ENCODE data around the gene ADAD2.
"Not testable (repeated sequence)": the region's sequence is repeated elsewhere in the genome, so short reads cannot be mapped to it uniquely, and the experiment has no call there.

ADAD2 gene

DNA sequence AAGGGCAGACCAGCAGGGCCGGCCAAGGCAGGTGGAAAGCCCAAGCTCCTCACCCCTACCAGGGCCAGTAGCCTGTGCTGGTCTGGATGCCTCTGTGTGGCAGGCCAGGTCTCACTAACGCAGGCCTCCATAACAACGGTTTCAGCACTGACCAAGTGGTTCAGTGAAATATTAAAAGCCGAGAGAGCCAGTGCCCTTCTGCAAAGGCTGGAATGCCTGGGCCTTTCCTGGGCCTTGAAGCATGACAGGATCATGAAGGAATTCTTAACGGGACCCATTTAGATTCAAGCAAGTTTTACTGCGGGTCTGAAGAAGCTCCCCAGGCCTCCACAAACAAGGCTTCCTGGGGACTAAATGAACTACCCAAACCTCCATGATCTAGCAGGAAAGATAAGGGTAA lies 16.3 kb downstream of the ADAD2 start:
- Histone ChIP-seq H3K4me3 (ENCODE audit: insufficient read depth, low read depth, low read length) (no peak overlapping the region), H3K27ac (ENCODE audit: insufficient read depth, low read depth, low read length, poor library complexity, severe bottlenecking) (no peak overlapping the region), H3K4me1 (ENCODE audit: control insufficient read depth, insufficient read depth, low read length) (no peaks in the 10 kb centered on the region), H3K27me3 (ENCODE audit: control insufficient read depth, insufficient read depth, low read length, poor library complexity, severe bottlenecking) (no peaks in the 10 kb centered on the region), H3K9me3 (ENCODE audit: control insufficient read depth, low read length) (no peaks in the 10 kb centered on the region), H3K36me3 (ENCODE audit: control insufficient read depth, insufficient read depth, low read length) (no peaks in the 10 kb centered on the region)
- 74 to 75% methylated on average over 6 of the region's 6 CpGs for WGBS, 2 experiments

- WGBS, 2 experiments: 69 to 75% methylated on average over 8 of the region's 8 CpGs
- Histone ChIP-seq H3K27ac (ENCODE audit: insufficient read depth, low read depth, low read length, poor library complexity, severe bottlenecking) (no peak overlapping the region), H3K9me3 (ENCODE audit: control insufficient read depth, low read length) (no peaks in the 10 kb centered on the region)
Measured at GRCh38 chr16:84207879-84208278, 16.9 kb downstream of the ADAD2 start.

GRCh38 chr16:84209989-84210388 lies 19.0 kb downstream of the ADAD2 start:
- WGBS, 2 experiments: 68 to 70% methylated on average over 2 of the region's 2 CpGs
- Histone ChIP-seq H3K27ac (ENCODE audit: insufficient read depth, low read depth, low read length, poor library complexity, severe bottlenecking) (no peak overlapping the region), H3K4me3 (ENCODE audit: insufficient read depth, low read depth, low read length) (no peak overlapping the region), H3K4me1 (ENCODE audit: control insufficient read depth, insufficient read depth, low read length) (no peaks in the 10 kb centered on the region), H3K27me3 (ENCODE audit: control insufficient read depth, insufficient read depth, low read length, poor library complexity, severe bottlenecking) (no peaks in the 10 kb centered on the region), H3K36me3 (ENCODE audit: control insufficient read depth, insufficient read depth, low read length) (no peaks in the 10 kb centered on the region), H3K9me3 (ENCODE audit: control insufficient read depth, low read length) (no peaks in the 10 kb centered on the region)

More at GRCh38 chr16:84207879-84208278, 16.9 kb downstream of the ADAD2 start:
- Histone ChIP-seq H3K36me3 (ENCODE audit: control insufficient read depth, insufficient read depth, low read length) (no peaks in the 10 kb centered on the region), H3K4me3 (ENCODE audit: insufficient read depth, low read depth, low read length) (no peak overlapping the region), H3K27me3 (ENCODE audit: control insufficient read depth, insufficient read depth, low read length, poor library complexity, severe bottlenecking) (no peaks in the 10 kb centered on the region), H3K4me1 (ENCODE audit: control insufficient read depth, insufficient read depth, low read length) (no peaks in the 10 kb centered on the region)

DNA sequence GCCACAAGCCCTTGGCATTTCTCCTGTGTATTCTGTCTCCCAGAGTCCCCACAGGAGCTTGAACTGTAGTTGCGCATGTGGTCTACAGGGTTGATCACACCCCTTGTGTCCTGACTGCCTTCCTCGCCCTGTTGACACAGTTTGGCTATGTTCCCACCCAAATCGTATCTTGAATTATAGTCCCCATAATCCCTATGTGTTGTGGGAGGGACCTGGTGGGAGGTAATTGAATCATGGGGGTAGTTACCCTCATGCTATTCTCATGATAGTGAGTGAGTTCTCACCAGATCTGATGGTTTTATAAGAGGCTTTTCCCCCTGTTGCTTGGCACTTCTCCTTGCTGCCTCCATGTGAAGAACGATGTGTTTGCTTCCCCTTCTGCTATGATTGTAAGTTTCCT lies 21.2 kb downstream of the ADAD2 start:
- Histone ChIP-seq H3K27ac (ENCODE audit: insufficient read depth, low read depth, low read length, poor library complexity, severe bottlenecking) (no peak overlapping the region), H3K36me3 (ENCODE audit: control insufficient read depth, insufficient read depth, low read length) (no peaks in the 10 kb centered on the region), H3K4me1 (ENCODE audit: control insufficient read depth, insufficient read depth, low read length) (no peaks in the 10 kb centered on the region), H3K9me3 (ENCODE audit: control insufficient read depth, low read length) (no peaks in the 10 kb centered on the region), H3K27me3 (ENCODE audit: control insufficient read depth, insufficient read depth, low read length, poor library complexity, severe bottlenecking) (no peaks in the 10 kb centered on the region), H3K4me3 (ENCODE audit: insufficient read depth, low read depth, low read length) (no peak overlapping the region)
- 90 to 93% methylated on average over 4 of the region's 4 CpGs for WGBS, 2 experiments

DNA sequence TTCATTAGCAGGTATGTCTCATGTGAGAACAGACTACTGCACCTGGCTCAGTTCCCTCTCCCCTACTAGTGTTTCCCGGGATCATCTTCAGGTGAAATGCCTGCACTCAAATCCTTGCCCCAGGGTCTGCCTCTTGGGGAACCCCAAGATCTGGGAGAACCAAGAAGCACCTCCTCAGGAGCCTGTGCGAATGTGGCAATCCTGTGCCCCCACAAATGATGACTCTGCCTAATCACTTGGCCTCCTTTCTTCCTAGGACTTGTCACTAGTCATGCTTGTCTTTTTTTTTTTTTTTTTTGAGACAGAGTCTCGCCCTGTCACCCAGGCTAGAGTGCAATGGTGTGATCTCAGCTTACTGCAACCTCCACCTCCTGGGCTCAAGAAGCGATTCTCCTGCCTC lies 21.7 kb downstream of the ADAD2 start:
- Histone ChIP-seq H3K4me1 (ENCODE audit: control insufficient read depth, insufficient read depth, low read length) (no peaks in the 10 kb centered on the region), H3K36me3 (ENCODE audit: control insufficient read depth, insufficient read depth, low read length) (no peaks in the 10 kb centered on the region), H3K9me3 (ENCODE audit: control insufficient read depth, low read length) (no peaks in the 10 kb centered on the region), H3K27me3 (ENCODE audit: control insufficient read depth, insufficient read depth, low read length, poor library complexity, severe bottlenecking) (no peaks in the 10 kb centered on the region), H3K27ac (ENCODE audit: insufficient read depth, low read depth, low read length, poor library complexity, severe bottlenecking) (no peak overlapping the region), H3K4me3 (ENCODE audit: insufficient read depth, low read depth, low read length) (no peak overlapping the region)
- 89 to 93% methylated on average over 4 of the region's 4 CpGs for WGBS, 2 experiments

GRCh38 chr16:84214451-84215066 lies 23.6 kb downstream of the ADAD2 start:
- 92% methylated on average over 15 of the region's 15 CpGs for WGBS, 2 experiments
- H3K36me3 ChIP-seq (ENCODE audit: control insufficient read depth, insufficient read depth, low read length): no peaks in the 10 kb centered on the region
- no peaks in the 10 kb centered on the region for H3K4me1 ChIP-seq (ENCODE audit: control insufficient read depth, insufficient read depth, low read length)
- no peaks in the 10 kb centered on the region for H3K27me3 ChIP-seq (ENCODE audit: control insufficient read depth, insufficient read depth, low read length, poor library complexity, severe bottlenecking)
- no peak overlapping the region for H3K4me3 ChIP-seq (ENCODE audit: insufficient read depth, low read depth, low read length)
- H3K9me3 ChIP-seq (ENCODE audit: control insufficient read depth, low read length): no peaks in the 10 kb centered on the region
- H3K27ac ChIP-seq (ENCODE audit: insufficient read depth, low read depth, low read length, poor library complexity, severe bottlenecking): no peak overlapping the region

DNA sequence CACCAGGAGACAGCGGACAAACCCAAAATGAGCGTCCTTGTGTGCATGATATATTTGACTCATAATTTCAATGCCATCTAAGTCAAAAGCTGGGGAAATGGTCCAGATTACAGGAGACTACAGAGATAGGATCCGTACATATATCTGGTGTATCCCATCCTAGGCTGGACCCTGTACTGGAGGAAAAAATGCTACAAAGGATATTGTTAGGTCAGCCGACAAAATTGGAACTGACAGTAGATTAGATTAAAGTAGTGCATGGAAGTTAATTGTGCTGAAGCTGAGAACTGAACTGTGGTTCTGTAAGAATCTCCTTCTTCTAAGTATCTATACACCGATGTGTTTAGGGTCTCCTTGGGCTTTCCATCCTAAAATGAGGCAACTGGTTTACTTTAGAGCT lies 24.6 kb downstream of the ADAD2 start:
- no peak overlapping the region for H3K4me3 ChIP-seq (ENCODE audit: insufficient read depth, low read depth, low read length)
- WGBS, 2 experiments: 89 to 95% methylated on average over 4 to 5 of the region's 5 CpGs
- H3K27me3 ChIP-seq (ENCODE audit: control insufficient read depth, insufficient read depth, low read length, poor library complexity, severe bottlenecking): no peaks in the 10 kb centered on the region
- H3K9me3 ChIP-seq (ENCODE audit: control insufficient read depth, low read length): no peaks in the 10 kb centered on the region
- no peaks in the 10 kb centered on the region for H3K36me3 ChIP-seq (ENCODE audit: control insufficient read depth, insufficient read depth, low read length)
- H3K27ac ChIP-seq (ENCODE audit: insufficient read depth, low read depth, low read length, poor library complexity, severe bottlenecking): no peak overlapping the region
- no peaks in the 10 kb centered on the region for H3K4me1 ChIP-seq (ENCODE audit: control insufficient read depth, insufficient read depth, low read length)

DNA sequence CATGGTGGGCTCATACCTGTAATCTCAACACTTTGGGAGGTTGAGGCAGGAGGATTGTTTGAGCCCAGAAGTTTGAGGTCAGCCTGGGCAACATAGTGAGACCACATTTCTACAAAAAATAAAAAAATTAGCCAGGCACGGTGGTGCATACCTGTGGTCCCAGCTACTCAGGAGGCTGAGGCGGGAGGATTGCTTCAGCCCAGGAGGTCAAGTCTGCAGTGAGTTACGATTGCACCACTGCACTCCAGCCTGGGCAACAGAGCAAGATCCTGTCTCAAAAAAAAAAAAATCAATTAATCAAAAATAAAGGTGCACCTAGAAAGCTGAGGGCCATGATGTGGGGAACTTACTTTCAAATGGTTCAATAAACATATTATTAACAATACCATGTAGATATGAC lies 25.2 kb downstream of the ADAD2 start:
- H3K4me3 ChIP-seq (ENCODE audit: insufficient read depth, low read depth, low read length); H3K4me1 ChIP-seq (ENCODE audit: control insufficient read depth, insufficient read depth, low read length); H3K27ac ChIP-seq (ENCODE audit: insufficient read depth, low read depth, low read length, poor library complexity, severe bottlenecking); H3K36me3 ChIP-seq (ENCODE audit: control insufficient read depth, insufficient read depth, low read length); H3K27me3 ChIP-seq (ENCODE audit: control insufficient read depth, insufficient read depth, low read length, poor library complexity, severe bottlenecking); H3K9me3 ChIP-seq (ENCODE audit: control insufficient read depth, low read length): not testable (repeated sequence)
- 86 to 89% methylated on average over 3 of the region's 3 CpGs for WGBS, 2 experiments

DNA sequence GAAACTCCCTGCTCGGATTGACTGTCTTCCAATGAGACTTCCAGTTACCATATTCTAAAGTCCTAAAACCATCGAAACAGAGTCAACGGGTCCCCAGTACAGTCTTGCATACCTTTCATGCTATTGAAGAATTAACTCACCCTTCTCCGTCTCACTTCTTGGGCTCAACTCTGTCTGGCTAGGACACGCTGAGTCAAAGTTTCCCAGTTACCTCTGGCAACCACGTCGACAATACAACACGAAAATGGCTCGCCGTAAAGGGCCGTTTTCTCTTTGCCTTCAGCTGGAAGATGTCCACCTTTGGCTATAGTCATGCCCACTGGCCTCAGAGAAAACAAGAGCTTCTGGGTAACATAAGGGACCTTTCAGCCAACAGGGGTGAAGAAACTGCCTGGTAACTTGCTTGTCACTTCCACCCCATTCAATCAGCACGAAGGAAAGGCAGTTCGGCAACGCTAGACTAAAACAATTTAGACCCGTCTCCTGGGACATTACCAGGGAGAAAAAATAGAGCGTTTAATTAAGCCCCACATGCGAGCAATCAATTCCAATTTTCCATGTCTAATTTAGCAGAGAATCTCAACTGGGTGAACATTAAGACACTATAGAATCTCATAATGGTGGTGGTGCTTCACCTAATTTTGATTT lies 27.3 kb downstream of the ADAD2 start:
- 92 to 95% methylated on average over 17 of the region's 17 CpGs for WGBS, 2 experiments
- H3K27ac ChIP-seq (ENCODE audit: insufficient read depth, low read depth, low read length, poor library complexity, severe bottlenecking): no peak overlapping the region

DNA sequence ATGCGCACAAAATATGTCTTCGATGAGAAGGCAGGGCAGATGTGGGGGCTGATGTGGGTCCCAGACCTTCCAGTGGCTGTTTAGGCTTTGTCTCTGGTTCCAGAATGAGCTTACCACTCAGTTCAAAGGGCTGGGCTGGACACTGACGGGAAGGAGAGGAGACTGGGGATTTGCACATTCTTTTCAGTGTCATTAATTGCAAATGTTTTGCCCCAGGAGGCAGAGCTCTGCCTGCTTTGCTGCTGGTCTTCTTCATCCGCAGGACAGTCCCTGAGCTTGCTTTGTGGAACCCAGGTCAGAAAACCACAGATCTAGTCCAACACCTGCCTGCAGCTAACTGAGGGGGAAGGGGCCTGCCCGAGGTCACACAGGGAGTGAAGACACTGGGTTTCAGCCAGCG lies 28.0 kb downstream of the ADAD2 start:
- Histone ChIP-seq H3K4me1 (ENCODE audit: control insufficient read depth, insufficient read depth, low read length) (no peaks in the 10 kb centered on the region), H3K4me3 (ENCODE audit: insufficient read depth, low read depth, low read length) (no peak overlapping the region), H3K36me3 (ENCODE audit: control insufficient read depth, insufficient read depth, low read length) (no peaks in the 10 kb centered on the region), H3K27me3 (ENCODE audit: control insufficient read depth, insufficient read depth, low read length, poor library complexity, severe bottlenecking) (no peaks in the 10 kb centered on the region), H3K9me3 (ENCODE audit: control insufficient read depth, low read length) (no peaks in the 10 kb centered on the region), H3K27ac (ENCODE audit: insufficient read depth, low read depth, low read length, poor library complexity, severe bottlenecking) (no peak overlapping the region)
- 59 to 69% methylated on average over 6 of the region's 6 CpGs for WGBS, 2 experiments

More for the DNA sequence above, 27.3 kb downstream of the ADAD2 start:
- H3K27me3 ChIP-seq (ENCODE audit: control insufficient read depth, insufficient read depth, low read length, poor library complexity, severe bottlenecking): no peaks in the 10 kb centered on the region
- no peaks in the 10 kb centered on the region for H3K4me1 ChIP-seq (ENCODE audit: control insufficient read depth, insufficient read depth, low read length)
- no peak overlapping the region for H3K4me3 ChIP-seq (ENCODE audit: insufficient read depth, low read depth, low read length)
- no peaks in the 10 kb centered on the region for H3K9me3 ChIP-seq (ENCODE audit: control insufficient read depth, low read length)
- no peaks in the 10 kb centered on the region for H3K36me3 ChIP-seq (ENCODE audit: control insufficient read depth, insufficient read depth, low read length)
